Activated naive CD8-positive, alpha-beta T cell (primary cell): ENCODE results near the gene HHIPL1.

Source experiments
- H3K27ac Mint-ChIP-seq: one replicate; pipeline ENCODE4 v1.8.0; 2021; ENCODE audit warnings: mixed read lengths
- H3K27me3 Mint-ChIP-seq: one replicate; pipeline ENCODE4 v1.8.0; 2021; ENCODE audit warnings: mixed read lengths
- H3K36me3 Mint-ChIP-seq: one replicate; pipeline ENCODE4 v1.8.0; 2021; ENCODE audit warnings: mixed read lengths
- H3K4me1 Mint-ChIP-seq: one replicate; pipeline ENCODE4 v1.8.0; 2021; ENCODE audit warnings: low read depth, mixed read lengths
- H3K4me3 Mint-ChIP-seq: one replicate; pipeline ENCODE4 v1.8.0; 2021; ENCODE audit warnings: mild to moderate bottlenecking, mixed read lengths
- H3K9me3 Mint-ChIP-seq: one replicate; pipeline ENCODE4 v1.8.0; 2021; ENCODE audit warnings: low read depth, mixed read lengths

HHIPL1 gene

DNA sequence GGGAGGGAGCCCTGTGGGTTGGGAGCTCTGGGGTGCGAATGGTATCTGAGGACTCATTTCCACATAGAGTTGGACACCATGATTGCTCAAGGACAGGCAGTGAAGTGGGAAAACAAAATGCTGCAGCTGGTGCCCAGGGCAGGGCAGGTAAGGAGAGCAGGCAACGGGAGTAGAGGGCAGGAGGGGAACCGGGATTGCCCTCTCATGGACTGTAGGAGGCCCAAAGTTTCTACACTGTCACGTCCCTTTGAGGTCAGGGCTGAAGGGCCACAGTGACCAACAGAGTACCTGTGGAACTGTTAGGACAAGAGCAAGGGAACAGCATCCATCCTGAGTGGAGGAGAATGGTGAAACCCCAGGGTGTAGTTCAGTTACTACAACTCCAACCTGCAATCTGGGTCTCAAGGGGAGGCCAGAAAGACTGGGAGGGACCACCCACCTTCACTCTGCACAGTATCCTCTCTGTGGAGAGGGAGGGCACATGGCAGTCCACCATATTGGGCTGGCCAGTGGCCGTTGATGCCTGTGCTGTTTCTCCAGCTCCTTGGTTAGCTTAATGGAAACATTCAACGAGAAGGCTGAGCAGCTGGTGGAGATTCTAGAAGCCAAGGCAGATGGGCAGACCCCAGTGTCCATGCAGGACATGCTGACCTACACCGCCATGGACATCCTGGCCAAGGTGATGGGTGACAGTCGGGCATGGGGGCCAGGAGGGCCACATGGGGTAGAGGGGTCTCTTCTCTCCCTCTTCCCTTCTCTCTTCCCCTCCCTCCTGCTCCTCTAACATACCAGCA lies 61.4 kb downstream of the HHIPL1 start:
- H3K4me3 Mint-ChIP-seq: no peak overlapping the region
- H3K9me3 Mint-ChIP-seq: peaks cover 13% of the 10 kb centered on the region
- H3K4me1 Mint-ChIP-seq: no peaks in the 10 kb centered on the region
- no peak overlapping the region for H3K27ac Mint-ChIP-seq
- peaks cover 18% of the 10 kb centered on the region for H3K36me3 Mint-ChIP-seq
- H3K27me3 Mint-ChIP-seq: peaks cover 5% of the 10 kb centered on the region

DNA sequence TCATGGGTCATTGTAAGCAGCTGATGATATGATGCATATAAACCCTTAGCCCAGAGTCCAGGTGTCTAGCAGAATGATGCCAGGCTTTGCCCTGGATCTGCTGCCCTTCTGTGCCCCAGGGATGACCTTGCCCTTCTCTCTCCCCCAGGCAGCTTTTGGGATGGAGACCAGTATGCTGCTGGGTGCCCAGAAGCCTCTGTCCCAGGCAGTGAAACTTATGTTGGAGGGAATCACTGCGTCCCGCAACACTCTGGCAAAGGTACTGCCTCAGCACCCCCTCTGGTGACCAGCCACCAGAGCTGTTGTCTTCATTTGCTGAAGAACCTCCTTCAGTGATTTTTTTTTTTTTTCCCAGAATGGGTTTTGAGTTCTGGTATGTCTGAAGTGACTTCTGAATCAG lies 62.5 kb downstream of the HHIPL1 start:
- peaks cover 7% of the 10 kb centered on the region for H3K27me3 Mint-ChIP-seq
- H3K9me3 Mint-ChIP-seq: peaks cover 19% of the 10 kb centered on the region
- no peak overlapping the region for H3K27ac Mint-ChIP-seq
- no peak overlapping the region for H3K4me3 Mint-ChIP-seq
- H3K4me1 Mint-ChIP-seq: no peaks in the 10 kb centered on the region
- peaks cover 18% of the 10 kb centered on the region for H3K36me3 Mint-ChIP-seq

DNA sequence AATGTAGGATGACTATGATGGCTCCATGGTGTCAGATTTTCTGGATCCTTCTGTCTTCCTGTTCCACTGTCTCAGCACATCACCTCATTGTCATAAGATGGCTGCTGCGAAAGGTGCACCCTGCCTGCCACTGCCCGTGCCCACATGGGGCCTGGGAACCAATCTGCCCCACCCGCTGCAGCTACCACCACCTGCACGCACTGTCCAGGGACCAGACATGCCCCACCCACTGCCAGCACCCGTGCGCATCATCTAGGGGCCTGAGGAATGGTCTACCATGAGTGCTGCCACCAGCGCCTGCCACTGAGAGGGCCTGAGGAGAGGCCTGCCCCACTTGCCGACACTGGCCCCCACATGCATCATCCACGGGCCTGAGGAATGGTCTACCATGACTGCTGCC lies 63.0 kb downstream of the HHIPL1 start:
- Mint-ChIP-seq H3K4me1 (no peaks in the 10 kb centered on the region), H3K36me3 (peaks cover 16% of the 10 kb centered on the region), H3K27me3 (peaks cover 11% of the 10 kb centered on the region), H3K4me3 (no peak overlapping the region), H3K27ac (no peak overlapping the region), H3K9me3 (peaks cover 21% of the 10 kb centered on the region)

DNA sequence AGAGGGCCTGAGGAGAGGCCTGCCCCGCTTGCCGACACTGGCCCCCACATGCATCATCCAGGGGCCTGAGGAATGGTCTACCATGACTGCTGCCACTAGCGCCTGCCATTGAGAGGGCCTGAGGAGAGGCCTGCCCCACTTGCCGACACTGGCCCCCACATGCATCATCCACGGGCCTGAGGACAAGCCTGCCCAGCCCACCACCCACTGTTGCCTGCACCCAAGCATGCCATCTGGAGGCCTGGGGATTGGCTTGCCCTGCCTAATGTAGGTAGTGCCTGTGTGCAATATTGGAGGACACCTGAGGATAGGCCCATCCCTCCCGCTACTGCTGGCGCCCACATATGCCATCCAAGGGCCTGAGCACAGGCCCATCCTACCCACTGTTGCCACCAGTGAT lies 63.5 kb downstream of the HHIPL1 start:
- Mint-ChIP-seq H3K27me3 (peaks cover 11% of the 10 kb centered on the region), H3K4me3 (no peak overlapping the region), H3K4me1 (no peaks in the 10 kb centered on the region), H3K36me3 (peaks cover 11% of the 10 kb centered on the region), H3K27ac (no peak overlapping the region), H3K9me3 (peaks cover 16% of the 10 kb centered on the region)

DNA sequence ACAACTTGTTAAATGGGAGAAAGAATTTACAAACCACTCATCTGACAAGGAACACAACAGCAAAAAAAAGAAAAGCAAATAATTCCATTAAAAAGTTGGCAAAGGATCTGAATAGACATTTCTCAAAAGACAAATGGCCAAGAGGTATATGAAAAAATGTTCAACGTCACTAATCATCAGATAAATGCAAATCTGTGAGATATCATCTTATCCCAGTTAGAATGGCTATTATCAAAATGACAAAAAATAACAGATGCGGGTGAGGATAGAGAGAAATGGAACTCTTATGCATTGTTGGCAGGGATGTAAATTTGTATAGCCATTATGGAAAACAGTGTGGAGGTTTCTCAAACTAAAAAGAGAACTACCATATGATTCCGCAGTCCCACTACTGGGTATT lies 69.0 kb downstream of the HHIPL1 start:
- Mint-ChIP-seq H3K27ac (no peak overlapping the region), H3K27me3 (peaks cover 8% of the 10 kb centered on the region), H3K9me3 (peaks cover 13% of the 10 kb centered on the region), H3K4me3 (no peak overlapping the region), H3K36me3 (no peaks in the 10 kb centered on the region), H3K4me1 (no peaks in the 10 kb centered on the region)

DNA sequence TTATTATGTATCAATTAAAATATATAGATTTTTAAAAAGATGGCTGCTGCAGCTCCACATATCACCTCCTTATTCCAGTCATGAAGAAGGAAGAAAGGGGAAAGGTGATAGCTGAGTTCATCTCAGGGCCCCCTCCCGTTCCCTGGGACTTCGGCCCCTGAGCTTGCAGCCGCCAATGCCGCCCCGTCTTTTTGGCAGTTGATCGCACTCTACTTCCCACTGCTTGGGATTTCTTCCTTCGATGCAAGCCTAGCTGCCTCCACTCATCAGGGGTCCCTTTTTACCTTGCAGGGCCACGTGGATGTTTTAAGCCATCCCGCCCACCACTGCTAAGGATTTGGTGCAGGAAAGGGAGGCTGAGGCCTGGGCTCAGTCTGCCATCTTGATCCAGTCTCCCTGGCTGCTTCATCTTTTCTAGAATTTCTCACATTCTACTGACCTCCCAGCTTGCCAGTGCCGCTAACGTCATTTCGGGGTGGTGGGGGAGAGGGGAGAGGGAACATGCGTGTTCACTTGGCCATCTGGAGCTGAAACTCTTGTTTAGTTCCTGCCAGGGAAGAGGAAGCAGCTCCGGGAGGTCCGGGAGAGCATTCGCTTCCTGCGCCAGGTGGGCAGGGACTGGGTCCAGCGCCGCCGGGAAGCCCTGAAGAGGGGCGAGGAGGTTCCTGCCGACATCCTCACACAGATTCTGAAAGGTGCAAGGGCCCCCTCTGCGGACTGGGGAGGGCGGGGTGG lies 70.5 kb downstream of the HHIPL1 start:
- Mint-ChIP-seq H3K36me3 (no peaks in the 10 kb centered on the region), H3K9me3 (peaks cover 13% of the 10 kb centered on the region), H3K4me3 (no peak overlapping the region), H3K27ac (no peak overlapping the region), H3K4me1 (no peaks in the 10 kb centered on the region), H3K27me3 (peaks cover 10% of the 10 kb centered on the region)

DNA sequence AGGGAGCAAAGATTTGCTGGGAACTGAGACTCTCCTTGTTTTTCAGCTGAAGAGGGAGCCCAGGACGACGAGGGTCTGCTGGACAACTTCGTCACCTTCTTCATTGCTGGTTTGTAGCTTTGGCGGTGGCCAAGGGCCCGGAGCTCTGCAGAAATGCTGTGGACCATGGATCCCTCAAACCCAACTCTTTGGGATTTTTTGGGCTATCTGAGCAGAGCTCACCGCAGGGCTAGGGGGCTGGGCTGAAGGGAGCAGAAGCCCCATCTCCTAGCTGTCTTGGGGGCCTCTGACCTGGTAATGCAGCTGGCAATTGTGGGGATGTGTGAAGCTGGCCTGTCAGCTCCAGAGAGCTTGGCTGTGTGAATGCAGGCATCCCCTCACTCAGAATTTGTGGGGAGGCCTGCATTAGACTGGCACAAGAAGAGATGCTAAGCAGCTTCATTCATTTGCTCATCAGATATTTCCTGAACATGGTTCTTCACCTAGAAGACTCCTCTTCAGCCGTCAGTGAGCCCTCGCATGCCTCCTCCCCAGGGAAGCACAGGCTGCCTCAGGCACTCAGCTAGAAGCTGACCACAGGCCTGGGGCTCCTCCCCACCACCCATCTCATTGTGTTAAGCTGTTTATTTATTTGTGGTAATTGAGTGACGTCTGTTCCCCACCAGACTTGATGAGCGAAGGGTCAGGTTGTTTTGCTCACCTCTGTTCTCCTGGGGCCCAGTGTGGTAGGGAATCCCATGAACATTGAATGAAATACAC lies 71.3 kb downstream of the HHIPL1 start:
- no peak overlapping the region for H3K27ac Mint-ChIP-seq
- H3K4me3 Mint-ChIP-seq: no peak overlapping the region

DNA sequence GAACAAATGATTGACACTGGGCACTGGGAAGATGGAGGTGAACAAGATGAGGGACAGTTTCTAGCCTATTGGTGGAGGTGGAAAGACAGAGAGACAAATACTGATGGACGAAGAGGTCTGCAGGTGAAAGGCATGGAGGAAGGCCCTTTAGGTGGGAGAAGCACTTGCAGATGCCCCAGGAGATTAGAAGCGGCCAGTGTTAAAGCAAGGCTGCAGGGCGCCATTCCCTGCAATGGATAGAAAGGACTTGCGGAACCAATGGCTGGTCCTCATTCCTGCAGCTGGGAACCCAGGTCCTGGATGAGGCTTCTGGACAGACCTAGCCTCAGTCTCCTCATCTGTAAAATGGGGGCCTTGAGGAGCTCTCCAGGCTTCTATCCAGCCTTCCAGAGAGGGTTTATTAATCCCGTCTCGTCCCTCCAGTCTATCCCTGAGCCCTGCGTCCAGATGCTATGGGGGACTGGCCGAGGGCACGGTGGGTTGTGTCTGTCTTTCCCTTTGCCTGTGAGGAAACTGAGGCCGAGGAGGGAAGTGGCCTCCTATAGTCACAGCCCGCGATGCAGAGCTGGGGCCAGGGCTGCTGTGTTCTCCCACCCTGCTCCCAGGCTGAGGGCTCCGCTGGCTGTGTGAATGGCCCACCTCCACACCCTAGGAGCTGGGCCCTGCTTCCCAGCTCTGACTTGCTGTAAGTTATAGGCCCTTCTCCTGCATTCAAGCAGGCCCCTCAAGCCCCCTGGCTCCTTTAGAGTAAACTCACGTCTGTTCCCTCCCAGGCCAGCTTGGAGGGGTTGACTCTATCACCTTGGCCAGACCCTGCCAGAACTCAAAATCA lies 72.1 kb downstream of the HHIPL1 start:
- H3K4me3 Mint-ChIP-seq: no peak overlapping the region
- H3K9me3 Mint-ChIP-seq: peaks cover 8% of the 10 kb centered on the region
- no peaks in the 10 kb centered on the region for H3K4me1 Mint-ChIP-seq
- no peak overlapping the region for H3K27ac Mint-ChIP-seq
- H3K27me3 Mint-ChIP-seq: peaks cover 10% of the 10 kb centered on the region
- no peaks in the 10 kb centered on the region for H3K36me3 Mint-ChIP-seq

More for the DNA sequence above, 71.3 kb downstream of the HHIPL1 start:
- Mint-ChIP-seq H3K27me3 (peaks cover 10% of the 10 kb centered on the region), H3K36me3 (no peaks in the 10 kb centered on the region), H3K4me1 (no peaks in the 10 kb centered on the region), H3K9me3 (peaks cover 13% of the 10 kb centered on the region)

DNA sequence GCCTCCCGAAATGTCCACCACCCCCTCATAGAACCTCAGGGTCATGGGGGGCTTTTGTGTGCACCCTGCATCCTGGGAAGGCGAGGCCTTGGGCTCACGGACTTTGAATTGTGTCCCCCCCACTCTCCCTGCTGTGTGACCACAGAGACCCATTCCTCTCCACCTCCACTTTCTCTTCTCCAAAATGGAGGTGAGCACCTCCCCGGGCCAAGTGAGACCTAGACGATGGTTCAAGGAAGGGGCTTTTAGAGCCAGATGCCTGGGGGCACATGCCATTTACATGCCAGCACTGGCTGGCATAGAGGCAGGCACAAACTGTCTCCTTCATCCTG lies 72.7 kb downstream of the HHIPL1 start:
- Mint-ChIP-seq H3K27ac (no peak overlapping the region), H3K9me3 (peaks cover 3% of the 10 kb centered on the region), H3K36me3 (no peaks in the 10 kb centered on the region), H3K27me3 (peaks cover 5% of the 10 kb centered on the region), H3K4me3 (no peak overlapping the region), H3K4me1 (no peaks in the 10 kb centered on the region)

DNA sequence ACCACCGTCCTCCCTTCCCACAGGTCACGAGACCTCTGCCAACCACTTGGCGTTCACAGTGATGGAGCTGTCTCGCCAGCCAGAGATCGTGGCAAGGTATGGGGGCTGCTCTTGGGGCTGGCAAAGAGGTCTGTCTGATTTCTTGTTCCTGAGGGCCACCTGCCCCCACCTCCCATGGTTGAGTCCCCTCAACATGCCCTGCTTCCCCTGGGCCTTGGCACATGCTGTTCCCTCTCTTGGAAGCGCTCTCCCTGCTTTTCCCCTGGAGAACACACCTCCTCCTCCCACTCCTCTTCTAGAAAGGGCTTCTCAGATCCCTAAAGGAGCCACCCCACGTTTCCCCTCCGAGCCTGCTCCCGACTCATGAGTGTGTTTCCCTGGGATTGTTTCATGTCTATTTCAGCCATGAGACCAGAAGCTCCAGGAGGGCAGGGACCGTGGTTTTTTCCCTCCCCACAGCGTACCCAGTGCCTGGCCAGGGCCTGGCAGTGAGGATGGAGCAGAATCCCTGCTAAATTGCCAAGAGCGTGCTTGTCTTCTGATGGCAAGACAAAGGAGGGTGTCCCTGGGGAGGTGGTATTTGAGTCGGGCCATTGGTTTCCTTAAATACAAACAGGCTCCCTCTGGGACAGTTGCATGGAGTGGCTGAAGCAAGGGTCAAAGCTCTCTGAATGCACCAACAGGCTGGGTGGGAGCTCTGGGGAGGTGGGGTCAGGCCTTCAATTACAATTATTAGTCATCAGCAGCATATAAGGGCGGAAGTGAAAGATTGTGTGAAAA lies 73.3 kb downstream of the HHIPL1 start:
- no peak overlapping the region for H3K27ac Mint-ChIP-seq
- no peaks in the 10 kb centered on the region for H3K36me3 Mint-ChIP-seq
- H3K4me1 Mint-ChIP-seq: no peaks in the 10 kb centered on the region
- H3K9me3 Mint-ChIP-seq: no peaks in the 10 kb centered on the region
- no peak overlapping the region for H3K4me3 Mint-ChIP-seq
- peaks cover 4% of the 10 kb centered on the region for H3K27me3 Mint-ChIP-seq

DNA sequence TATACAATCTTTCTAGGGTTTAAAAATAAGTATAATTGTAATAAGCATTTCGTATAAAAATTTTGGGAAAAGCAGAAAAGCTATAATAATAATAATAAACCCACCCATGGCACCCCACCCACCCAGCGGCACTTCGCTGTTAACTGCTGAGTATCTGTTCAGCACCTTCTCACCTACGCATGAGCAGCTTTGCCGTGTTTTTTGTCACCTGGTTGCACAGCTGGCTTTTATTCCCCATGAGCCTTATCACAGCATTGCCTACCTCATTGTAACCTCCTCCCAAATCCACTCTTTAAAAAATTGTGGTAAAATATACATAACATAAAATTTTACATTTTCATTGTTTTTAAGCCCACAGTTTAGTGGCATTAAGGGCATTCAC lies 73.9 kb downstream of the HHIPL1 start:
- H3K27me3 Mint-ChIP-seq: peaks cover 4% of the 10 kb centered on the region

DNA sequence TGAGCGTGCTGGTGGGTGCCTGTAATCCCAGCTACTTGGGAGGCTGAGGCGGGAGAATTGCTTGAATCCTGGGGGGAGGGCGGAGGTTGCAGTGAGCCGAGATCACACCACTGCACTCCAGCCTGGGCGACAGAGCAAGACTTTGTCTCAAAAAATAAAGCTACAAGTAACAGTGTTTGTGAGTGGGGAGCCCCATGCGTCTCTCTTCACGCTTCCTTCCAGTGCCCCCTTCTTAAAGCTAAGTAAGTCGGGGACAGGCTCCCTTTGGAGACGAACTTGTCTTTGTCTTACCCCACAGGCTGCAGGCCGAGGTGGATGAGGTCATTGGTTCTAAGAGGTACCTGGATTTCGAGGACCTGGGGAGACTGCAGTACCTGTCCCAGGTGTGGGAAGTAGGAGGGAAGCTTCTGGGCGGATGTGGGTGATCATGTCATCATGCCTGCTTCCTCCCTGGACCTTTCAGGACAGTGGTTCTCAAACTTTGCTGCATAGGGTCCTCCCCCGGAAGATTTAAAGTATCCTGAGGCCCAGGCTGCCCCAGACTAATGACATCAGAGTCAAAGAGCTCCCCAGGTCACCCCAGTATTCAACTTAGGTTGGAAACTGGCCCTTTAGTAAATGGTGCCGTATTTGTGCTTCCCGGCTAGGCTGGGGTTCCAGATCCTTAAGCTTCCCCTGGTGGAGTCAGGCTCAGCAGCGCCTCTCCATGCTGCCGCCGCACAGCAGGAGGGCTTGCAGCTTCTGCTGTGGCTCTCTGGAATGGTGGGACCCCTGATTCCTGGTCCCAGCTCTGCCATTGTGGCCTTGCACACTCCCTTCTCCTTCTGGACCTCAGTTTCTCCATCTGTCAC lies 76.2 kb downstream of the HHIPL1 start:
- Mint-ChIP-seq H3K27ac (no peak overlapping the region), H3K4me3 (no peak overlapping the region), H3K27me3 (peaks cover 5% of the 10 kb centered on the region), H3K36me3 (no peaks in the 10 kb centered on the region), H3K4me1 (no peaks in the 10 kb centered on the region), H3K9me3 (no peaks in the 10 kb centered on the region)

More for the DNA sequence above, 73.9 kb downstream of the HHIPL1 start:
- H3K36me3 Mint-ChIP-seq: no peaks in the 10 kb centered on the region
- no peaks in the 10 kb centered on the region for H3K4me1 Mint-ChIP-seq
- H3K4me3 Mint-ChIP-seq: no peak overlapping the region
- H3K9me3 Mint-ChIP-seq: no peaks in the 10 kb centered on the region
- no peak overlapping the region for H3K27ac Mint-ChIP-seq

DNA sequence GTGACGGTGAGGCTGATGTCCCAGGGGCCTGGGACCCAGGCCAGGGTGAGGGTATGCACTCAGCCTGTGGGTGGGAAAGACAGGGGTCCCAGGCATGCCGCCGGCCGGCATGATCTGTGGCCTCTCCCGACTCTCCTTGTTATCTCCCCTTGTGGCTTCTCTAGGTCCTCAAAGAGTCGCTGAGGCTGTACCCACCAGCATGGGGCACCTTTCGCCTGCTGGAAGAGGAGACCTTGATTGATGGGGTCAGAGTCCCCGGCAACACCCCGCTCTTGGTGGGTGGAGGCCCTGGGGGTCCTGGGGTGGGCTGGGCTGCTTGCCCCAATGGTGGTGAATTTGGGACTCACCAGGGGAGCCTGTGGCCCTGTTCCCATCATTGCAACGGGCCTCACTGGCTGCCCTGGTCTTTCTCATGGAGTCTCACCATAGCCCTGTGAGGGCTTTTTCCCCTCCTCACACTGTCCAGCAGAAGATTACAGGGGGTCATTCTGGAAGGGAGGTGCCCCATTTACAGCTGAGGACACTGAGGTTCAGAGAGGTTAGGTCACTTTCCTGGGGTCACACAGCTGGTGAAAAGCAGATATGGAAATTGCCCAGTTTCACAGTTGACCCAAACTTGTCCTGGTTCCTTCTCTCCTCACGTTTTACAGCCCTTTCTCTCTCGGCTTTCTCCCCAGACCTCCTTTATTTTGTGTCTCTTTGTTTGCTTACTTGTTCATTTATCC lies 77.0 kb downstream of the HHIPL1 start:
- Mint-ChIP-seq H3K9me3 (no peaks in the 10 kb centered on the region), H3K4me3 (no peak overlapping the region), H3K4me1 (no peaks in the 10 kb centered on the region), H3K27me3 (peaks cover 6% of the 10 kb centered on the region), H3K27ac (no peak overlapping the region), H3K36me3 (no peaks in the 10 kb centered on the region)
